ENCODE measurements around the gene ASAP3. TPM values are rescaled to one million over a fixed set of nuclear protein-coding genes. Genes with fewer than 3 reads are reported as not detected.

ASAP3 gene
- total and polyA plus RNA-seq, 2 donors (not counting 3 experiments of a cell fraction or from before 2014, with no cell fraction given): 12.5 to 14.2 TPM

DNA sequence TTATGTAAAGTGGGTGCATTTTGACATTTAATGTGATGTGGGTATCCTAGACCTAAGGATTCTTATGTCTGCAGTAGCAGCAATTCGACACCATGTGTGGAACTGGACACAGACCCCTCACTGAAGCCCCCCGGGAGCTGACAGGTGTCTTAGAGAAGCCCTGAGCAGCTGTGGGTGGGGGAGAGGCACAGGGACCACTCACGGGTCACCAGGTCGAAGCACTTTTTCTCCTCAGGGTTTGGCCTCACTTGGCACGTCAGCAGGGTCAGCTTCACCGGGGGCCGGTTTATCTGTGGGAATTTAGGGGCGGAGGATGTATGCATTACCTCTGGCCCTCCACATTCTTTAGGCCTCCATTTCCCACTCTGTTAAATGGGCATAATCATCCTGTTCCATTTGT, 45.4 kb downstream of the ASAP3 start:
- intact Hi-C loops (cut with micrococcal nuclease): no loop called here
- Histone ChIP-seq H3K4me3 (replicated peaks in 1 of 3; ENCODE audit: insufficient read depth in 1 of 3, low read depth in 1 of 3, low read length in 3 of 3) (no peak overlapping the region), H3K9me3 (replicated peaks; ENCODE audit: control insufficient read depth, insufficient read depth, low read length) (no peaks in the 10 kb centered on the region), H3K27ac (ENCODE audit: insufficient read depth, low read depth, low read length) (no peak overlapping the region), H4K20me1 (replicated peaks; ENCODE audit: control insufficient read depth, extremely low read depth, insufficient read depth, low read length) (no peaks in the 10 kb centered on the region), H3K36me3 (ENCODE audit: control insufficient read depth in 2 of 2, extremely low read depth in 1 of 2, insufficient read depth in 2 of 2, low read length in 2 of 2) (no peaks in the 10 kb centered on the region), H3K27me3 (ENCODE audit: control insufficient read depth in 2 of 2, insufficient read depth in 2 of 2, low read length in 2 of 2) (no peaks in the 10 kb centered on the region), H3K9me1 (replicated peaks; ENCODE audit: control insufficient read depth, extremely low read depth, insufficient read depth, low read length) (no peaks in the 10 kb centered on the region), H3K79me2 (ENCODE audit: control insufficient read depth, insufficient read depth, low read length) (no peaks in the 10 kb centered on the region), H3K4me2 (ENCODE audit: insufficient read depth, low read length) (no peak overlapping the region), H2AFZ (ENCODE audit: low read depth, low read length) (no peak overlapping the region), H3K4me1 (ENCODE audit: control insufficient read depth, extremely low read depth, insufficient read depth, low read length) (no peaks in the 10 kb centered on the region), H3K9ac (replicated peaks; ENCODE audit: extremely low read depth, insufficient read depth, low read length) (no peak overlapping the region)
- ChIA-PET POLR2A (no interaction called here), CTCF (no interaction called here)
- TF ChIP-seq EZH2 (IDR thresholded peaks at IDR 0.05; ENCODE audit: borderline replicate concordance, low read depth, low read length, severe bottlenecking): no peak
- no peak for TF ChIP-seq POLR2A (IDR thresholded peaks at IDR 0.05; ENCODE audit: low read depth, low read length)
- DNase-seq (ENCODE audit: low read depth, low spot score): no peak
- no TSS peak for BruUV-seq (replicated peaks)
- dilution Hi-C loops (cut with MboI; ENCODE audit: extremely low pct_ligation_motif_present, low sequenced_read_pairs): no loop called here
- no peak for FAIRE-seq

GRCh38 chr1:23437355-23437664, 46.7 kb downstream of the ASAP3 start:
- FAIRE-seq (no peak), DNase-seq (ENCODE audit: low read depth, low spot score) (no peak)
- no peaks in the 10 kb centered on the region for H3K9me1 ChIP-seq (replicated peaks; ENCODE audit: control insufficient read depth, extremely low read depth, insufficient read depth, low read length)
- no peak overlapping the region for H3K4me2 ChIP-seq (ENCODE audit: insufficient read depth, low read length)
- no peaks in the 10 kb centered on the region for H3K9me3 ChIP-seq (replicated peaks; ENCODE audit: control insufficient read depth, insufficient read depth, low read length)
- no peak overlapping the region for H3K9ac ChIP-seq (replicated peaks; ENCODE audit: extremely low read depth, insufficient read depth, low read length)
- intact Hi-C loops (cut with micrococcal nuclease): no loop called here
- H3K36me3 ChIP-seq (ENCODE audit: control insufficient read depth in 2 of 2, extremely low read depth in 1 of 2, insufficient read depth in 2 of 2, low read length in 2 of 2): no peaks in the 10 kb centered on the region
- dilution Hi-C loops (cut with MboI; ENCODE audit: extremely low pct_ligation_motif_present, low sequenced_read_pairs): no loop called here
- H3K79me2 ChIP-seq (ENCODE audit: control insufficient read depth, insufficient read depth, low read length): no peaks in the 10 kb centered on the region
- H4K20me1 ChIP-seq (replicated peaks; ENCODE audit: control insufficient read depth, extremely low read depth, insufficient read depth, low read length): no peaks in the 10 kb centered on the region
- H3K4me3 ChIP-seq (replicated peaks in 1 of 3; ENCODE audit: insufficient read depth in 1 of 3, low read depth in 1 of 3, low read length in 3 of 3): no peak overlapping the region
- ChIA-PET POLR2A (no interaction called here), CTCF (interaction anchor here (0.7 kb wide), 1 partner anchor 244 kb away, joined by 3 read pairs; no protein-coding TSS in a partner anchor)
- no peak overlapping the region for H2AFZ ChIP-seq (ENCODE audit: low read depth, low read length)
- no peaks in the 10 kb centered on the region for H3K27me3 ChIP-seq (ENCODE audit: control insufficient read depth in 2 of 2, insufficient read depth in 2 of 2, low read length in 2 of 2)
- no TSS peak for BruUV-seq (replicated peaks)
- H3K27ac ChIP-seq (ENCODE audit: insufficient read depth, low read depth, low read length): no peak overlapping the region
- H3K4me1 ChIP-seq (ENCODE audit: control insufficient read depth, extremely low read depth, insufficient read depth, low read length): no peaks in the 10 kb centered on the region
- TF ChIP-seq FOS (IDR thresholded peaks at IDR 0.05; ENCODE audit: borderline replicate concordance, insufficient read depth, low read length) (no peak), MAX (IDR thresholded peaks at IDR 0.05; ENCODE audit: insufficient read depth, insufficient read length) (no peak), EZH2 (IDR thresholded peaks at IDR 0.05; ENCODE audit: borderline replicate concordance, low read depth, low read length, severe bottlenecking) (no peak), JUN (IDR thresholded peaks at IDR 0.05; ENCODE audit: borderline replicate concordance, insufficient read depth, insufficient read length, low read depth) (no peak)
- TF ChIP-seq, protein P1, sequence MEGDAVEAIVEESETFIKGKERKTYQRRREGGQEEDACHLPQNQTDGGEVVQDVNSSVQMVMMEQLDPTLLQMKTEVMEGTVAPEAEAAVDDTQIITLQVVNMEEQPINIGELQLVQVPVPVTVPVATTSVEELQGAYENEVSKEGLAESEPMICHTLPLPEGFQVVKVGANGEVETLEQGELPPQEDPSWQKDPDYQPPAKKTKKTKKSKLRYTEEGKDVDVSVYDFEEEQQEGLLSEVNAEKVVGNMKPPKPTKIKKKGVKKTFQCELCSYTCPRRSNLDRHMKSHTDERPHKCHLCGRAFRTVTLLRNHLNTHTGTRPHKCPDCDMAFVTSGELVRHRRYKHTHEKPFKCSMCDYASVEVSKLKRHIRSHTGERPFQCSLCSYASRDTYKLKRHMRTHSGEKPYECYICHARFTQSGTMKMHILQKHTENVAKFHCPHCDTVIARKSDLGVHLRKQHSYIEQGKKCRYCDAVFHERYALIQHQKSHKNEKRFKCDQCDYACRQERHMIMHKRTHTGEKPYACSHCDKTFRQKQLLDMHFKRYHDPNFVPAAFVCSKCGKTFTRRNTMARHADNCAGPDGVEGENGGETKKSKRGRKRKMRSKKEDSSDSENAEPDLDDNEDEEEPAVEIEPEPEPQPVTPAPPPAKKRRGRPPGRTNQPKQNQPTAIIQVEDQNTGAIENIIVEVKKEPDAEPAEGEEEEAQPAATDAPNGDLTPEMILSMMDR (IDR thresholded peaks at IDR 0.05; ENCODE audit: extremely low read depth in 1 of 2, insufficient read depth in 1 of 2, low read depth in 1 of 2, low read length in 2 of 2): no peak

All from endothelial cell of umbilical vein (primary cell).